K562 (cell line): ENCODE data around the gene DNM1. TPM values are rescaled to one million over a fixed set of nuclear protein-coding genes. Genes with fewer than 3 reads are reported as not detected.

Source experiments
- ELF4 ChIP-seq: fragments of 450-650 bp; formaldehyde crosslinking; IDR thresholded peaks from 2 replicates; pipeline ENCODE4 v1.4.0; 2022; ENCODE audit warnings: missing genetic modification characterization
- HDAC6 ChIP-seq: IDR thresholded peaks from 2 replicates; pipeline ENCODE4 v1.6.1; 2012; ENCODE audit warnings: low read depth, mild to moderate bottlenecking, control low read depth, inconsistent platforms, low read length, moderate library complexity
- JUN ChIP-seq, 2 experiments: sonication (generic) in 1 of 2; formaldehyde crosslinking in 1 of 2; IDR thresholded peaks; 2 replicates each; pipeline versions ENCODE4 v1.6.1 to v1.8.0; 2012 to 2022; ENCODE audit warnings: borderline replicate concordance in 2 of 2, mild to moderate bottlenecking in 2 of 2, improper control_type of control experiment in 1 of 2, low read depth in 1 of 2, low read length in 1 of 2, missing genetic modification reagents in 1 of 2
- MTF1 ChIP-seq: fragments of 250-450 bp; sonication (Bioruptor Pico); IDR thresholded peaks from 2 replicates; pipeline ENCODE4 v1.9.0; 2021; ENCODE audit warnings: moderate library complexity, mild to moderate bottlenecking, inconsistent platforms, borderline replicate concordance
- NRF1 ChIP-seq, 2 experiments: fragments of 450-650 bp; IDR thresholded peaks in 1 of 2; conservative IDR thresholded peaks in 1 of 2; 2 replicates each; pipeline ENCODE4 v1.6.1; 2014; ENCODE audit warnings: mild to moderate bottlenecking in 2 of 2
- PHB ChIP-seq: fragments of 250-450 bp; sonication (Bioruptor Pico); IDR thresholded peaks from 2 replicates; pipeline ENCODE4 v1.5.0; 2021
- PTBP1 ChIP-seq: fragments of 200-400 bp; formaldehyde crosslinking; IDR thresholded peaks from 2 replicates; pipeline ENCODE4 v1.6.1; 2017; ENCODE audit warnings: low read depth, low read length
- SRSF7 ChIP-seq: fragments of 200-400 bp; formaldehyde crosslinking; optimal IDR thresholded peaks from 2 replicates; pipeline ENCODE3; 2017; ENCODE audit warnings: mild to moderate bottlenecking, low read depth, low read length
- polyA plus RNA-seq, 8 experiments: library from polyadenylated mRNA; depleted of rRNA in 4 of 8; stranded (reverse) in 5 of 8; unstranded in 3 of 8; fragments of >200 nt; fragmentation: Nextera tagmentation in 2 of 8; fragmentation: Illumina TruSeq in 1 of 8; extraction: Ambion mirVana in 2 of 8; extraction: Trizol in 1 of 8; gene quantifications; 2 replicates each; pipeline versions ENCODE4 v1.2.1 to v1.2.3, GENCODE V29; 2011 to 2014; ENCODE audit warnings: inconsistent platforms in 1 of 8, missing spikeins in 1 of 8
- total RNA-seq, 7 experiments: library from RNA; depleted of rRNA in 6 of 7; stranded (reverse); fragments of >200 nt in 6 of 7; fragmentation: Illumina TruSeq in 2 of 7; extraction: Trizol in 2 of 7; gene quantifications; 2 replicates each; pipeline versions ENCODE4 v1.2.1 to v1.2.3, GENCODE V29; 2011 to 2021; ENCODE audit warnings: low replicate concordance in 1 of 7
- TF ChIP-seq, protein P1 (sequence below): fragments of 250-450 bp; sonication (Bioruptor Pico); IDR thresholded peaks from 2 replicates; pipeline ENCODE4 v1.9.0; 2021; ENCODE audit warnings: mild to moderate bottlenecking, inconsistent platforms
- TF ChIP-seq, protein P2 (sequence below): IDR thresholded peaks from 2 replicates; pipeline ENCODE4 v1.6.1; 2011; ENCODE audit warnings: borderline replicate concordance, low read depth, mild to moderate bottlenecking, moderate library complexity, low read length; ENCODE audit not compliant: insufficient read depth, poor library complexity, severe bottlenecking
- TF ChIP-seq, protein P3 (sequence below): sonication (generic); formaldehyde crosslinking; IDR thresholded peaks from 2 replicates; pipeline ENCODE4 v1.8.1; 2023; ENCODE audit warnings: mild to moderate bottlenecking, missing genetic modification reagents, moderate library complexity

The DNM1 gene
- total and polyA plus RNA-seq, 9 of the 15 experiments (the other 6 are each of a cell fraction or from before 2014, with no cell fraction given): 0.39 to 23.1 (median 9.1) TPM

DNA sequence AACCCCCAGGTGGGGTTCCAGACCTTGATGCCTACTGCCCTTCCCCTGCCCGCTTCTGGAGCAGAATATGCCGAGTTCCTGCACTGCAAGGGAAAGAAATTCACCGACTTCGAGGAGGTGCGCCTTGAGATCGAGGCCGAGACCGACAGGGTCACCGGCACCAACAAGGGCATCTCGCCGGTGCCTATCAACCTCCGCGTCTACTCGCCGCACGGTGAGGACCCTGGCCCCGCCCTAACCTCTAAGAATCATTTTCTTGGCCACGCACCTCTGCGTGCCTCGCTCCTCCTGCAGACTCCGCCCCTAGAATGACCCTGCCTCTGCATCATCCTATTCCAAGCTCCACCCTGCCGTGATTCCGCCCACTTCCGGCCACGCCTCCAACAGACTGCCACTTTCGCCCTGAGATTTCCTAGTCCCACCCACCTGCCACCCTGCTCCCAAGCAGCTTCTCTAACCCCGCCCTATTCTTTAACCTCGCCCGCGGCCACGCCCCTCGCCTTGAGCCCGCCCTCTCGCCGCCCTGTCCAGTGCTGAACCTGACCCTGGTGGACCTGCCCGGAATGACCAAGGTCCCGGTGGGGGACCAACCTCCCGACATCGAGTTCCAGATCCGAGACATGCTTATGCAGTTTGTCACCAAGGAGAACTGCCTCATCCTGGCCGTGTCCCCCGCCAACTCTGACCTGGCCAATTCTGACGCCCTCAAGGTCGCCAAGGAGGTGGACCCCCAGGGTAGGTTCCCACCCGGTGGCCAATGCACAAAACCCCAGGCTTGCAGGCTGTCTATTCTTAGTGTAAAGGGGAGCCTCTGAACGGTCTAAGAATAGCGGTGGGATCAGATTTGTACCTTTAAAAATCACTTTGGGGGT, 15.6 kb downstream of the DNM1 start (continued):
- TF ChIP-seq MTF1 (CRISPR knock-in tag) (0 out of 2 replicates have a peak, but pooled peaks have one; percentile 49), NRF1 (conservative IDR thresholded peaks at IDR 0.05 in 1 of 2, IDR thresholded peaks at IDR 0.05 in 1 of 2) (peak; percentile 86 to 87), JUN (IDR thresholded peaks at IDR 0.05; ENCODE audit: borderline replicate concordance, low read depth, low read length) (peak; percentile 69; the same call in 1 of the 2 replicates), JUN (CRISPR knock-in tag; IDR thresholded peaks at IDR 0.05; ENCODE audit: borderline replicate concordance) (no peak), SRSF7 (no peak), PTBP1 (no peak), HDAC6 (0 out of 2 replicates have a peak, but pooled peaks have one; percentile 41), PHB (CRISPR knock-in tag) (peak; percentile 87; the same call in 1 of the 2 replicates), ELF4 (CRISPR knock-in tag) (0 out of 2 replicates have a peak, but pooled peaks have one; percentile 54)
- TF ChIP-seq, protein P1, sequence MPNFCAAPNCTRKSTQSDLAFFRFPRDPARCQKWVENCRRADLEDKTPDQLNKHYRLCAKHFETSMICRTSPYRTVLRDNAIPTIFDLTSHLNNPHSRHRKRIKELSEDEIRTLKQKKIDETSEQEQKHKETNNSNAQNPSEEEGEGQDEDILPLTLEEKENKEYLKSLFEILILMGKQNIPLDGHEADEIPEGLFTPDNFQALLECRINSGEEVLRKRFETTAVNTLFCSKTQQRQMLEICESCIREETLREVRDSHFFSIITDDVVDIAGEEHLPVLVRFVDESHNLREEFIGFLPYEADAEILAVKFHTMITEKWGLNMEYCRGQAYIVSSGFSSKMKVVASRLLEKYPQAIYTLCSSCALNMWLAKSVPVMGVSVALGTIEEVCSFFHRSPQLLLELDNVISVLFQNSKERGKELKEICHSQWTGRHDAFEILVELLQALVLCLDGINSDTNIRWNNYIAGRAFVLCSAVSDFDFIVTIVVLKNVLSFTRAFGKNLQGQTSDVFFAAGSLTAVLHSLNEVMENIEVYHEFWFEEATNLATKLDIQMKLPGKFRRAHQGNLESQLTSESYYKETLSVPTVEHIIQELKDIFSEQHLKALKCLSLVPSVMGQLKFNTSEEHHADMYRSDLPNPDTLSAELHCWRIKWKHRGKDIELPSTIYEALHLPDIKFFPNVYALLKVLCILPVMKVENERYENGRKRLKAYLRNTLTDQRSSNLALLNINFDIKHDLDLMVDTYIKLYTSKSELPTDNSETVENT (CRISPR knock-in tag): peak; percentile 68; the same call in 1 of the 2 replicates
- TF ChIP-seq, protein P2, sequence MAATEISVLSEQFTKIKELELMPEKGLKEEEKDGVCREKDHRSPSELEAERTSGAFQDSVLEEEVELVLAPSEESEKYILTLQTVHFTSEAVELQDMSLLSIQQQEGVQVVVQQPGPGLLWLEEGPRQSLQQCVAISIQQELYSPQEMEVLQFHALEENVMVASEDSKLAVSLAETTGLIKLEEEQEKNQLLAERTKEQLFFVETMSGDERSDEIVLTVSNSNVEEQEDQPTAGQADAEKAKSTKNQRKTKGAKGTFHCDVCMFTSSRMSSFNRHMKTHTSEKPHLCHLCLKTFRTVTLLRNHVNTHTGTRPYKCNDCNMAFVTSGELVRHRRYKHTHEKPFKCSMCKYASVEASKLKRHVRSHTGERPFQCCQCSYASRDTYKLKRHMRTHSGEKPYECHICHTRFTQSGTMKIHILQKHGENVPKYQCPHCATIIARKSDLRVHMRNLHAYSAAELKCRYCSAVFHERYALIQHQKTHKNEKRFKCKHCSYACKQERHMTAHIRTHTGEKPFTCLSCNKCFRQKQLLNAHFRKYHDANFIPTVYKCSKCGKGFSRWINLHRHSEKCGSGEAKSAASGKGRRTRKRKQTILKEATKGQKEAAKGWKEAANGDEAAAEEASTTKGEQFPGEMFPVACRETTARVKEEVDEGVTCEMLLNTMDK: no peak
- TF ChIP-seq, protein P3, sequence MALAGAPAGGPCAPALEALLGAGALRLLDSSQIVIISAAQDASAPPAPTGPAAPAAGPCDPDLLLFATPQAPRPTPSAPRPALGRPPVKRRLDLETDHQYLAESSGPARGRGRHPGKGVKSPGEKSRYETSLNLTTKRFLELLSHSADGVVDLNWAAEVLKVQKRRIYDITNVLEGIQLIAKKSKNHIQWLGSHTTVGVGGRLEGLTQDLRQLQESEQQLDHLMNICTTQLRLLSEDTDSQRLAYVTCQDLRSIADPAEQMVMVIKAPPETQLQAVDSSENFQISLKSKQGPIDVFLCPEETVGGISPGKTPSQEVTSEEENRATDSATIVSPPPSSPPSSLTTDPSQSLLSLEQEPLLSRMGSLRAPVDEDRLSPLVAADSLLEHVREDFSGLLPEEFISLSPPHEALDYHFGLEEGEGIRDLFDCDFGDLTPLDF: peak; percentile 96
